CD4-positive, alpha-beta T cell treated with Interleukin-4 for 4 hours (primary cell): ENCODE measurements around the gene EPC1.
A peak's percentile ranks its signal among the peaks of the same experiment; 100 is the strongest.
"Not testable (repeated sequence)": the region's sequence is repeated elsewhere in the genome, so short reads cannot be mapped to it uniquely, and the experiment has no call there.

ENCODE experiments used
- DNase-seq: peaks from one replicate; pipeline ENCODE4 v3.0.0-alpha.2; 2020

Gene EPC1

GRCh38 chr10:32372000-32372875 is 25.3 kb upstream of the EPC1 start:
- DNase-seq, result no peak

GRCh38 chr10:32371101-32371500 is 24.1 kb upstream of the EPC1 start:
- DNase-seq, result no peak

DNA sequence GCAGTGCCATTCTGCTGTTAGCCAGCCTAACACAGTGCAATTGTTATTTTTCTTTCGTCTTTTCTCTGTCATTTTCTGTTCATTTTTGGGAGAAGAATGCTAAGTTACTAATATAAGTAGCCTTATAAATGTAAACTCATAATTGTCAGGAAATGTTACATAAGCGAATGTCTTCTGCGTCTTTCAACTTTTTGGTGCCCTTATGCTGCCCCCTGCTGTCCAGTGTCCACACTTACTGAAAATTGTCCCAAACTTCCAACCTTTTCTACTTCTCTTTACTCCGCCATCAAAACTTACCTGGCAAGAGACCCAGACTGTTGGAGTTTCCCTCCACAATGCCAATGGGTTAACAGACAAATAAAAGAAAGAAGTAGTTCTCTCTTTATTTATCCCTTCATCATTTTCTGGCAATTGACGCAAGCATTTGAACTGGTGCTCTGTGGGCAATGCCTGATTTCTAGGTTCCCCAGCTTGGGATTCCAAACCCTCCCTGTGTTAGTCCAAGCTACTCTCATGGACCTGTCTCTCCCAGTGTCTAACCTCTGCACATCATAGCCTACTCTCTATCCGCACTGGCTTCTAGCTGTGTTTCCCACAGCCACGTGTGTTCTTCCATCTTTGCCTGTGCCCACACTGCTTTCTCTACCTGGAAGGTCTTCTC is 21.0 kb upstream of the EPC1 start:
- DNase-seq, result peak; percentile 77

- DNase-seq, result no peak
These were observed 19.6 kb upstream of the EPC1 start for GRCh38 chr10:32366588-32366987.

DNA sequence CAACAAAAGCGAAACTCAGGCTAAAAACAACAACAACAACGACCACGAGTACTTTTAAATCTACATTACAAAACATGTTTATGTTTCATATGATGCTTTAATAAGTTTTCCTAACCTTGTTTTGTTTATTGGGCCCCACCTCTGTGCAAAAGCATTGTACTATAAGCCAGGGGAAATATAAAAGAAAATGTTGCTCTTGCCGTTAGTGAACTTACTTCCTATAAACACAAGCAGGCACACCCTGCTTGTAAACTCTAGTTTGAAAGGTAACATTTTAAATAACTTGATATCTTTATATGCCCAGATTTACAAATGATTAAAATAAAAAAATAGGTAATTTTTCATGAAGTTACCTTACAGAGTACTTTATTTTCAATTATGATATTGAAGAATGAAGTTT is 19.2 kb upstream of the EPC1 start:
- DNase-seq, result no peak

- DNase-seq, result not testable (repeated sequence)
These were observed 18.4 kb upstream of the EPC1 start for GRCh38 chr10:32365404-32365803.

GRCh38 chr10:32362571-32362970 is 15.6 kb upstream of the EPC1 start:
- no peak for DNase-seq

GRCh38 chr10:32360884-32361283 is 13.9 kb upstream of the EPC1 start:
- no peak for DNase-seq

- DNase-seq, result no peak
These were observed 13.3 kb upstream of the EPC1 start for GRCh38 chr10:32360241-32360640.

- peak; percentile 62 for DNase-seq
These were observed 10.2 kb upstream of the EPC1 start for GRCh38 chr10:32357056-32357735.

DNA sequence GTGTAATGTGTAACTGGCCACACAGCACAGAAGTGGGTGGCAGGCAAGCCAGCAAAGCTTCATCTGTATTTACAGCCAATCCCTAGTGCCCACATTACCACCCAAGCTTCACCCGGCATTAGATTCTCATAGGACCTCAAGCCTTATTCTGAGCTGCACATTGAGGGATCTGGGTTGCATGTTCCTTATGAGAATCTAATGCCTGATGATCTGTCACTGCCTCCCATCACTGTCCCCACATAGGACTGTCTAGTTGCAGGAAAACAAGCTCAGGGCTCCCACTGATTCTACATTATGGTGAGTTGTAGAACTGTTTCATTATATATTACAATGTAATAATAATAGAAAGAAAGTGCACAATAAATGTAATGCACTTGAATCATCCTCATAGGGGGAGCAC is 7.7 kb upstream of the EPC1 start:
- not testable (repeated sequence) for DNase-seq

- DNase-seq, result no peak
These were observed 3.9 kb upstream of the EPC1 start for GRCh38 chr10:32350811-32351350.

GRCh38 chr10:32349968-32350738 is 3.2 kb upstream of the EPC1 start:
- no peak for DNase-seq

DNA sequence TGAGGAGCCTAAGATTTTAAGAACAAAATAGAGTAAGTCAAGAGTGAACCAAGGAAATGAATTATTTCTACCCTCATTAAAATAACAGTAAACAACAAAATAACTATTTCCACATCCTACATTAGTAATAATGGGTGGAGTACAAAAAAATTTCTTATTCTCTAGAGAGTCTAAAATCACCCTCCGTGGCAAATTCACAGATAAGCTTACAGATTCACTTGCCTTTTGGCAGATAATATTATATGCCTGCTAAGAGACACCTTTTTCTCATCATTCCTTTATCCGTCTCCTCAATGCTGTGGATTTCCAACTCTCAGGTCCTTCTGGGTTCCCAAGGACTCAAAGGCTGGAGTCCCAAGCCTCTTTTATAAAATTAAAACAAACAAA is 2.2 kb upstream of the EPC1 start:
- no peak for DNase-seq

- DNase-seq, result no peak
These were observed 1.6 kb upstream of the EPC1 start for GRCh38 chr10:32348297-32349198.

GRCh38 chr10:32347363-32348022 is 535 bp upstream of the EPC1 start:
- no peak for DNase-seq

DNA sequence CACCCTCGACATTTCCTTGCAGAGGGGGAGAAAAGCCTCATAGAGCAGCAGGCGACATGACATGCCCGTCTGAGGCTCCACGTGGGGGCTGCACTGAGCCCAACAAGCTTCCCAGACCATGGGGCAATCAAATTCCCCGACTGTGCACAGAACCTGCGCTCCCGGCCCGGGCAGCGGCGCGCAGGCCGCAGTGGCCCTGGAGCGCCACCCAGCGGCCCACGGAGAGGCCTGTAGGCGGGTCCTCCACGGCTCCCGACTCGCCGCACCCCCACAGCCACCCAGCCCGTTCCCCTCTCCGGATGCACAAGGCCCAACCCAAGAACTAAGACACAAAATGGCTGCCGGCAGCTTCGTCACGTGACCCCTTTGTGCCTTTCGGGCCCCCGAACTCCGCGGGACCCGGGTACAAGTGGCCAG is 816 bp downstream of the EPC1 start:
- DNase-seq, result peak; percentile 96

DNA sequence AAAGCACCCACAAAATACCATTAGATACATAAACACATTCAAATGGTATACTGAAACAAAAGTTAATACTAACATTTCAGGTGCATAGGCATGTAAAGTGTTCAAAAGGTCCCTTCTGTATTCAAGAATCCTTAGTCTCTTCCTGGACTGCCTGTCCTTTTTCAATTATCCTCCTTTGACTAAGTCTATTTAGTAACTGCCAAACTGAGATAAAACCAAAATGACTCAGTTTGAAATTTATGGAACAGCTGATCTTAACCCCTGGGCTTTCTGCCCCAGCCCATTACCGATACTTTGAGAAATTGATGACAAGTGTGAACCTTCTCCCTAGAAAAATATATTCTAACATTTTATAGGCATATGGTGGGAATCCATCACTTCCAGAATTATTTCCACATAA is 5.4 kb downstream of the EPC1 start:
- no peak for DNase-seq

DNA sequence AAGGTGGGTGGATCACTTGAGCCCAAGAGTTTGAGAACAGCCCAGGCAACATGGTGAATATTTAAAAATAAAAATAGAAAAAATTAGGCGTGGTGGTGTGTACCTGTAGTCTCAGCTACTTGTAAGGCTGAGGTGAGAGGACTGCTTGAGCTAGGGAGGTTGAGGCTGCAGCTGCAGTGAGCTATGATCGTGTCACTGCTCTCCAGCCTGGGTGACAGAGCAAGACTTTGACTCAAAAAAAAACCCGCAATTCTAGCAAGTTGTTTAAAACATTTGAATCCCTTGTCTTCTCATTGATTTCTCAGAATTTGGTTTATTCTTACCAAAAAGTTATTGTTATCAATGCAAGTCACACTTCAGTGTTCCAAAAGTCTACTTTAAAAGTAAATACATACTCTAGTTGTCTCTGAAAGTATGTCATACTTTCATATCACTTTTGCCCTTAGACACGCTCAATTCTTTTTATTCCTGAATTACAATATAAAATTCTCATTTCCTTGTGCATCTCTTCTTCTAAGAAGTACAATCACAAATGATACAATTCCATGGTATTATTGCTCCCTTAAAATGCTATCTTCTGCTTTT is 6.3 kb downstream of the EPC1 start:
- DNase-seq, result no peak

- no peak for DNase-seq
These were observed 8.7 kb downstream of the EPC1 start for GRCh38 chr10:32338262-32338661.

- no peak for DNase-seq
These were observed 9.6 kb downstream of the EPC1 start for GRCh38 chr10:32337350-32337749.
